ENCODE results near the gene SPTBN4.

SPTBN4 gene

GRCh38 chr19:40464059-40465024, 2.5 kb upstream of the SPTBN4 start:
- ChIA-PET POLR2A (interaction anchor here (0.9 to 1.8 kb wide), 4 partner anchors 21 to 44 kb away, joined by 3 to 7 read pairs (median 6); partner anchors contain the start of gene SERTAD3), CTCF (interaction anchor here (0.6 to 6.6 kb wide), 46 partner anchors 9 to 240 kb away, joined by 3 to 52 read pairs (median 6); partner anchors contain the start of genes LTBP4, PRX, SERTAD1 and SERTAD3)
- peak; percentile 89 for TF ChIP-seq CTCF (IDR thresholded peaks at IDR 0.05; ENCODE audit: control extremely low read depth, extremely low read depth, low read depth, missing control alignments)
- DNase-seq (ENCODE audit: extremely low spot score): peak; percentile 52

- ChIA-PET CTCF (interaction anchor here (0.9 to 6.6 kb wide), 33 partner anchors 10 to 239 kb away, joined by 3 to 52 read pairs (median 7); partner anchors contain the start of genes SERTAD1 and SERTAD3), POLR2A (interaction anchor here (0.9 to 1.8 kb wide), 4 partner anchors 10 to 44 kb away, joined by 4 to 8 read pairs (median 5); partner anchors contain the start of gene SERTAD1)
- TF ChIP-seq CTCF (IDR thresholded peaks at IDR 0.05; ENCODE audit: control extremely low read depth, extremely low read depth, low read depth, missing control alignments): no peak
- no peak for DNase-seq (ENCODE audit: extremely low spot score)
Observed at GRCh38 chr19:40465025-40465556, 1.7 kb upstream of the SPTBN4 start.

GRCh38 chr19:40465557-40466218, 1.1 kb upstream of the SPTBN4 start, which contains the start of gene BLVRB:
TSS of gene BLVRB (minus strand) at chr19:40465745. CDS start at chr19:40465688, 57 bp downstream.
- CTCF ChIA-PET: interaction anchor here (0.7 to 6.6 kb wide), 26 partner anchors 11 to 169 kb away, joined by 3 to 52 read pairs (median 8); partner anchors contain the start of genes LTBP4, SERTAD1 and SERTAD3
- peak; percentile 99 for DNase-seq (ENCODE audit: extremely low spot score)
- POLR2A ChIA-PET: interaction anchor here (0.5 to 1.8 kb wide), 11 partner anchors 11 to 175 kb away, joined by 3 to 9 read pairs (median 4); partner anchors contain the start of gene SERTAD1
- TF ChIP-seq CTCF (IDR thresholded peaks at IDR 0.05; ENCODE audit: control extremely low read depth, extremely low read depth, low read depth, missing control alignments): no peak

- CTCF ChIA-PET: interaction anchor here (0.7 to 6.6 kb wide), 19 partner anchors 10 to 168 kb away, joined by 3 to 52 read pairs (median 10); partner anchors contain the start of genes LTBP4 and SERTAD1
- DNase-seq (ENCODE audit: extremely low spot score): peak; percentile 42
- POLR2A ChIA-PET: interaction anchor here (0.5 to 1.8 kb wide), 11 partner anchors 12 to 175 kb away, joined by 3 to 9 read pairs (median 4); partner anchors contain the start of gene SERTAD1
- TF ChIP-seq CTCF (IDR thresholded peaks at IDR 0.05; ENCODE audit: control extremely low read depth, extremely low read depth, low read depth, missing control alignments): no peak
Observed at GRCh38 chr19:40466219-40466984, 399 bp upstream of the SPTBN4 start.

GRCh38 chr19:40469011-40469410, 2.2 kb downstream of the SPTBN4 start:
- POLR2A ChIA-PET: interaction anchor here (0.7 kb wide), 1 partner anchor 11 kb away, joined by 3 read pairs; no protein-coding TSS in a partner anchor
- TF ChIP-seq CTCF (IDR thresholded peaks at IDR 0.05; ENCODE audit: control extremely low read depth, extremely low read depth, low read depth, missing control alignments): no peak
- CTCF ChIA-PET: no interaction called here
- DNase-seq (ENCODE audit: extremely low spot score): no peak
